Aorta (tissue), 5 donors: Measurements from ENCODE around the gene TRANK1. TPM values are rescaled to one million over a fixed set of nuclear protein-coding genes. Genes with fewer than 3 reads are reported as not detected.

Source experiments
- ATAC-seq: fragments of 200-7000 bp; cut with Tn5 transposase; one replicate; pipeline ENCODE4 v1.9.1; 2022; ENCODE audit warnings: moderate library complexity; ENCODE audit not compliant: low FRiP score
- DNase-seq, 2 donors: peaks; one replicate each; pipeline ENCODE4 v3.0.0-alpha.2; 2020
- H3K27ac ChIP-seq, 2 donors: one replicate each; pipeline ENCODE4 v1.5.1; 2013; ENCODE audit warnings: low read length in 2 of 2, mild to moderate bottlenecking in 2 of 2, moderate library complexity in 2 of 2, control low read depth in 1 of 2, inconsistent platforms in 1 of 2, low read depth in 1 of 2
- H3K27me3 ChIP-seq, 2 donors: one replicate each; pipeline ENCODE4 v1.6.1; 2013; ENCODE audit warnings: control low read depth in 1 of 2, low read length in 1 of 2, mild to moderate bottlenecking in 1 of 2, moderate library complexity in 1 of 2; ENCODE audit not compliant: insufficient read depth in 2 of 2, control insufficient read depth in 1 of 2
- H3K36me3 ChIP-seq, 2 donors: one replicate each; pipeline ENCODE4 v1.6.1; 2013; ENCODE audit warnings: control low read depth in 1 of 2, low read length in 1 of 2, mild to moderate bottlenecking in 1 of 2; ENCODE audit not compliant: insufficient read depth in 2 of 2, control insufficient read depth in 1 of 2
- H3K4me1 ChIP-seq, 2 donors: one replicate each; pipeline ENCODE4 v1.6.1; 2013; ENCODE audit warnings: low read length in 2 of 2, control low read depth in 1 of 2, mild to moderate bottlenecking in 1 of 2, moderate library complexity in 1 of 2; ENCODE audit not compliant: insufficient read depth in 2 of 2, control insufficient read depth in 1 of 2
- H3K4me3 ChIP-seq, 2 donors: one replicate each; pipeline ENCODE4 v1.5.1; 2013; ENCODE audit warnings: low read length in 2 of 2, control low read depth in 1 of 2, mild to moderate bottlenecking in 1 of 2
- H3K9me3 ChIP-seq: one replicate; pipeline ENCODE4 v1.6.1; 2013; ENCODE audit warnings: mild to moderate bottlenecking, low read length; ENCODE audit not compliant: control insufficient read depth
- WGBS, 2 donors: extraction: QIAGEN DNeasy Blood & Tissue Kit; methylation state at CpG; one replicate each; pipeline ENCODE4 v1.1.7; 2013; 5-methylcytosine and 5-hydroxymethylcytosine counted together
- intact Hi-C, 2 donors: fragments of 100-400 bp; cut with DNase I; formaldehyde crosslinking; loops; one replicate each; pipeline versions ENCODE4 v1.14.2 to v1.15.0; 2022
- polyA plus RNA-seq, 2 donors: library from polyadenylated mRNA; stranded (reverse); fragments of 200-250 nt; gene quantifications; one replicate each; pipeline ENCODE4 v1.2.3, GENCODE V29; 2013
- total RNA-seq, 2 donors: library from RNA; stranded (reverse); fragmentation: NEBNext Ultra II Directional; extraction: Animal tissue kit (Norgen Biotek cat#: 25700); gene quantifications; one replicate each; pipeline ENCODE4 v1.2.1, GENCODE V29; 2021
- donor health status: healthy with polysubstance abuse.
- donor health status: Bipolar disorder and iron deficiency.
- donor health status: DM: no; HTN: no; CAD: no.
- donor health status: DM: no; HTN: no; CAD: no.
- donor health status: DM: yes; HTN: yes; CAD: no.

TRANK1 gene
- total and polyA plus RNA-seq, 4 donors = 5.0 to 47.1 (median 32.9) TPM

GRCh38 chr3:36784138-36784635 lies 160.7 kb downstream of the TRANK1 start:
- intact Hi-C loops = no loop called here
- Histone ChIP-seq H3K4me1 (no peaks in the 10 kb centered on the region), H3K36me3 (no peaks in the 10 kb centered on the region), H3K27me3 (peaks cover 0 to 1% of the 10 kb centered on the region in 2 donors), H3K4me3 (no peak overlapping the region), H3K27ac (no peak overlapping the region), H3K9me3 (no peaks in the 10 kb centered on the region)
- ATAC-seq = no peak
- 45% methylated on average over 3 of the region's 3 CpGs for WGBS, 2 donors
- DNase-seq = no peak

GRCh38 chr3:36777424-36778218 lies 167.2 kb downstream of the TRANK1 start:
- Histone ChIP-seq H3K36me3 (no peaks in the 10 kb centered on the region), H3K4me1 (no peaks in the 10 kb centered on the region), H3K9me3 (no peaks in the 10 kb centered on the region), H3K4me3 (no peak overlapping the region), H3K27me3 (peaks cover 0 to 1% of the 10 kb centered on the region in 2 donors), H3K27ac (no peak overlapping the region)
- ATAC-seq (no peak), DNase-seq (no peak)
- 85 to 87% methylated on average over 2 of the region's 2 CpGs for WGBS, 2 donors
- intact Hi-C loops = no loop called here

Other genes starting within 250 kb of the TRANK1 start
- under 1 TPM; 0.06 to 0.18 TPM for gene DCLK3, start 180.5 kb downstream of the TRANK1 start, total RNA-seq
- gene DCLK3, start 180.5 kb downstream of the TRANK1 start, polyA plus RNA-seq = under 1 TPM in 1 of 2 donors, not detected in 1; 0.13 TPM
- gene EPM2AIP1, start 48.1 kb upstream of the TRANK1 start, total RNA-seq = 10 to 100 TPM; 20.5 to 21.0 TPM
- 10 to 100 TPM in 1 of 2 donors, 1 to 10 TPM in 1; 2.5 to 10.4 TPM for gene EPM2AIP1, start 48.1 kb upstream of the TRANK1 start, polyA plus RNA-seq
- gene MLH1, start 48.5 kb upstream of the TRANK1 start, total RNA-seq = 10 to 100 TPM; 26.0 to 28.0 TPM
- 10 to 100 TPM; 19.5 to 21.9 TPM for gene MLH1, start 48.5 kb upstream of the TRANK1 start, polyA plus RNA-seq
- 10 to 100 TPM; 62.9 to 96.9 TPM for gene LRRFIP2, start 229.5 kb upstream of the TRANK1 start, total RNA-seq
- gene LRRFIP2, start 229.5 kb upstream of the TRANK1 start, polyA plus RNA-seq = 10 to 100 TPM; 44.5 to 51.1 TPM